ENCODE measurements around the gene LGR5.

The LGR5 gene

GRCh38 chr12:71439613-71440344 is at the start of gene LGR5:
TSS of gene LGR5 (plus strand) at chr12:71439798. CDS start at chr12:71440081, 283 bp downstream.
- peak; percentile 3 for DNase-seq

- DNase-seq = peak; percentile 49
These were observed 47.0 kb upstream of the LGR5 start for GRCh38 chr12:71392521-71393145.

- no peak for DNase-seq
These were observed 46.0 kb upstream of the LGR5 start for GRCh38 chr12:71393625-71394024.

- no peak for DNase-seq
These were observed 42.1 kb upstream of the LGR5 start for GRCh38 chr12:71397433-71397954.

- DNase-seq = no peak
These were observed 40.4 kb upstream of the LGR5 start for GRCh38 chr12:71399197-71399596.

- DNase-seq = peak; percentile 6
These were observed 39.1 kb upstream of the LGR5 start for GRCh38 chr12:71400481-71400880.

- DNase-seq = no peak
These were observed 33.7 kb upstream of the LGR5 start for GRCh38 chr12:71405884-71406283.

- no peak for DNase-seq
These were observed 31.9 kb upstream of the LGR5 start for GRCh38 chr12:71407732-71408131.

- no peak for DNase-seq
These were observed 28.8 kb upstream of the LGR5 start for GRCh38 chr12:71410844-71411243.

GRCh38 chr12:71411635-71412034 is 28.0 kb upstream of the LGR5 start:
- DNase-seq = no peak

GRCh38 chr12:71415336-71416231 is 24.0 kb upstream of the LGR5 start:
- DNase-seq = peak; percentile 63

GRCh38 chr12:71417181-71417580 is 22.4 kb upstream of the LGR5 start:
- no peak for DNase-seq

- no peak for DNase-seq
These were observed 18.7 kb upstream of the LGR5 start for GRCh38 chr12:71420775-71421406.

GRCh38 chr12:71425568-71426299 is 13.9 kb upstream of the LGR5 start:
- DNase-seq = no peak

GRCh38 chr12:71426300-71427047 is 13.1 kb upstream of the LGR5 start:
- DNase-seq = no peak

GRCh38 chr12:71430756-71431155 is 8.8 kb upstream of the LGR5 start:
- DNase-seq = no peak

- no peak for DNase-seq
These were observed 7.6 kb upstream of the LGR5 start for GRCh38 chr12:71431991-71432390.

- DNase-seq = no peak
These were observed 6.7 kb upstream of the LGR5 start for GRCh38 chr12:71432936-71433335.

- DNase-seq = no peak
These were observed 2.9 kb upstream of the LGR5 start for GRCh38 chr12:71436696-71437095.

GRCh38 chr12:71438670-71439361 is 782 bp upstream of the LGR5 start:
- DNase-seq = no peak

GRCh38 chr12:71439362-71439612 is 311 bp upstream of the LGR5 start:
- DNase-seq = no peak

Measured in activated CD4-positive, alpha-beta T cell treated with anti-CD3 and anti-CD28 coated beads, Interleukin-2, Interleukin-6, amounts not matched to agents 100 ng/mL and 50 ng/mL, durations not matched to agents 16 hours and 8 hours (primary cell).